Peyer's patch (tissue), 4 donors: ENCODE results near the gene IL22RA2.
"Not testable (repeated sequence)": the region's sequence is repeated elsewhere in the genome, so short reads cannot be mapped to it uniquely, and the experiment has no call there.

Experiments
- CTCF ChIP-seq, 6 experiments: fragments of 450-650 bp in 4 of 6; fragments of 200-600 bp in 2 of 6; sonication (generic) in 1 of 6; IDR thresholded peaks; one replicate each; pipeline ENCODE4 v1.5.1; 2017 to 2019; ENCODE audit warnings: antibody characterized with exemption in 6 of 6, mild to moderate bottlenecking in 3 of 6, moderate library complexity in 1 of 6
- POLR2A ChIP-seq, 2 donors: fragments of 450-650 bp; IDR thresholded peaks; one replicate each; pipeline ENCODE4 v1.5.1; 2017; ENCODE audit warnings: antibody characterized with exemption in 2 of 2, mild to moderate bottlenecking in 2 of 2, moderate library complexity in 2 of 2

GRCh38 chr6:137207457-137207856 lies 34.0 kb upstream of the IL22RA2 start:
- TF ChIP-seq CTCF, POLR2A (IDR thresholded peaks at IDR 0.05): not testable (repeated sequence)
